Esophagus squamous epithelium (tissue), 5 donors: ENCODE data around the gene CDYL. TPM values are rescaled to one million over a fixed set of nuclear protein-coding genes. Genes with fewer than 3 reads are reported as not detected.
A peak's percentile ranks its signal among the peaks of the same experiment; 100 is the strongest.

Source experiments
- DNase-seq: peaks from one replicate; lab custom pipeline; 2025; lab: John Stamatoyannopoulos, UW
- H3K27ac ChIP-seq, 4 donors: fragments of 200-600 bp; sonication (generic); one replicate each; pipeline ENCODE4 v1.5.1; 2016 to 2019; ENCODE audit warnings: mild to moderate bottlenecking in 1 of 4
- H3K27me3 ChIP-seq, 4 donors: fragments of 200-600 bp; sonication (generic); 1 replicate in 3 of 4; 2 replicates in 1 of 4; pipeline versions ENCODE4 v1.5.1 to v1.6.0; 2017 to 2021; ENCODE audit warnings: antibody characterized with exemption in 1 of 4
- H3K36me3 ChIP-seq, 3 donors: fragments of 200-600 bp; sonication (generic); one replicate each; pipeline ENCODE4 v1.5.1; 2016 to 2019
- H3K4me1 ChIP-seq, 3 donors: fragments of 200-600 bp; sonication (generic); one replicate each; pipeline ENCODE4 v1.5.1; 2017 to 2019
- H3K4me3 ChIP-seq, 4 donors: fragments of 200-600 bp; sonication (generic); 1 replicate in 3 of 4; 2 replicates in 1 of 4; pipeline ENCODE4 v1.5.1; 2016 to 2019; ENCODE audit warnings: mild to moderate bottlenecking in 2 of 4, moderate library complexity in 1 of 4
- H3K9me3 ChIP-seq, 3 donors: fragments of 200-600 bp; sonication (generic); one replicate each; pipeline ENCODE4 v1.5.1; 2016 to 2019
- CTCF ChIP-seq, 6 experiments: fragments of 450-650 bp in 4 of 6; fragments of 200-600 bp in 2 of 6; sonication (generic) in 2 of 6; IDR thresholded peaks; one replicate each; pipeline ENCODE4 v1.5.1; 2016 to 2019; ENCODE audit warnings: antibody characterized with exemption in 6 of 6, mild to moderate bottlenecking in 4 of 6, moderate library complexity in 4 of 6
- POLR2A ChIP-seq, 4 donors: fragments of 450-650 bp; IDR thresholded peaks; one replicate each; pipeline ENCODE4 v1.6.1; 2017; ENCODE audit warnings: antibody characterized with exemption in 4 of 4, mild to moderate bottlenecking in 4 of 4, moderate library complexity in 3 of 4
- WGBS, 2 donors: methylation state at CpG; one replicate each; pipeline ENCODE4 v1.1.5; 2018; 5-methylcytosine and 5-hydroxymethylcytosine counted together
- intact Hi-C: fragments of 100-400 bp; cut with DNase I; formaldehyde crosslinking; loops from one replicate; pipeline ENCODE4 v1.15.0; 2022
- total RNA-seq, 4 donors: library from RNA; depleted of rRNA; stranded (reverse); fragments of >200 nt; gene quantifications; one replicate each; pipeline ENCODE4 v1.1.0, GENCODE V29; 2016
- donor health status: DM: yes; HTN: yes; CAD: no.

Gene CDYL
- 10 to 100 TPM; 15.2 to 43.5 (median 19.6) TPM for total RNA-seq

DNA sequence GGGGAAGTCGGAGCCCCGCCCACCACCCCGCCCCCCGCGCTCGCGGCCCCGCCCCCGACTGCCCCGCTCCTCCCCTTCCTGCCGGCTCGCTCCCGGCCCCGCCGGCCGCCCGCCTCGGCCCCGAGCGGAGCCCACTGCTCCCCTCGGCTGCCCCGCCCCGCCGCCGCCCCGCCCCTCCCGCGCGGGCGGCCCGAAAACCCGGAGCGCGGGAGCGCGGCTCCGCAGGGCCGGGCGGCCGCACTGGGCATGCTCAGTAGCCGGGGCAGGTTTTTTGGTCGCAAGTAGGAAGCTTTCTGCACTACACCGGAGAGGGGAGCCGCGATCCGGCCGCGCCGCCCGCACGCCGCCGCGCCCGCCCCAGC lies at the start of gene CDYL:
TSS of gene CDYL (plus strand) at position 274 of the 362 bp plus-strand sequence. CDS start 380 bp downstream, outside the sequence.
- H3K4me1 ChIP-seq: peaks cover 0 to 37% (median 8%) of the 10 kb centered on the region in 3 donors
- H3K4me3 ChIP-seq: peak within 1 kb of the TSS; percentile 67 to 90 (median 79)
- TF ChIP-seq CTCF (IDR thresholded peaks at IDR 0.05) (no peak), POLR2A (IDR thresholded peaks at IDR 0.05) (peak in 2 of 4 donors; percentile 31 to 60)
- peak; percentile 22 for DNase-seq
- no CpG with 5 or more reads among the region's 55 CpGs for WGBS, 2 donors
- no peaks in the 10 kb centered on the region for H3K27me3 ChIP-seq
- H3K27ac ChIP-seq: peak within 1 kb of the TSS; percentile 83 to 97 (median 93)
- H3K9me3 ChIP-seq: no peaks in the 10 kb centered on the region
- H3K36me3 ChIP-seq: no peaks in the 10 kb centered on the region
- intact Hi-C loops: loop anchor here (10.0 kb wide), 2 partner anchors 249 to 411 kb away; no protein-coding TSS in a partner anchor

DNA sequence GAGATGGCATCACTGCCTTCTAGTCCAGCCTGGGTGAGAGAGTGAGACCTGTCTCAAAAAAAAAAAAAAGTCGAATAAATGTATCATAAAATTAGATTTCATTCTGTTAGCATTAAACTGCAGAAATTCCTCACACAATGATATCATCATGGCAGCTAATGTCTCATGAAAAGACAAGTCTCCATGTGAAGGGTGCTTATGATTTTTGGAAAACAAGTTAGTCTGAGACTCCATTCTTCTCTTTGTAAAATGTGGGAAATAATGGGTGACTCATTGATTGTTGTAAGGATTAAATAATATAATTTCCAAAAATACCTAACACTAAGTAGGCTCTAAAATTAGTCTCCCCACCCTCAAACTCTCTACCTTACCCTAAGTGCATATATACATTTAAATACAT lies 49.6 kb upstream of the CDYL start:
- Histone ChIP-seq H3K27ac (no peak overlapping the region), H3K36me3 (no peaks in the 10 kb centered on the region), H3K4me3 (no peak overlapping the region), H3K9me3 (no peaks in the 10 kb centered on the region), H3K27me3 (peaks cover 0 to 10% (median 0%) of the 10 kb centered on the region in 4 donors), H3K4me1 (no peaks in the 10 kb centered on the region)
- intact Hi-C loops: no loop called here
- TF ChIP-seq CTCF (IDR thresholded peaks at IDR 0.05): no peak
- no peak for TF ChIP-seq POLR2A (IDR thresholded peaks at IDR 0.05)
- no peak for DNase-seq
- 69 to 75% methylated on average over 1 of the region's 1 CpG for WGBS, 2 donors

DNA sequence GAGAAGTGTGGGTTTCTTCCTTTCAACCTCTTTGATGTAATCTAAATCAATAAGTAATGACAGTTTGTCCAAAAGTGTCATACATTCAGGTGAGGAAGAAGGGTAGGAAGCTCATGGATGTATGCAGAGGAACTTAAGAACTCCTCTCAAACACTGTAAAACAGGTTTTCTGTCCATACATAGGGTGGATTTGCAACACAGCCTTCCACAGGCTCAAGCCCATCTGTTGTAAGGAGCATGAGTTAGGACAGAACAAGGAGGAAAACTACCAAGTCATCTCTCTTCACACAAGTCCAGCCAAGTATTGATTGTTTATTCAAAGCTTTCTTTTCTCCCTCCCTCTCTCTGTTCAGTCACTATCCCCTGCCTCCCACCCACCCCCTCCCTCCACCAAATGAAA lies 49.0 kb upstream of the CDYL start:
- no peaks in the 10 kb centered on the region for H3K4me1 ChIP-seq
- intact Hi-C loops: no loop called here

GRCh38 chr6:4727671-4728435 lies 48.4 kb upstream of the CDYL start:
- no peak for TF ChIP-seq CTCF (IDR thresholded peaks at IDR 0.05)
- no peak for TF ChIP-seq POLR2A (IDR thresholded peaks at IDR 0.05)
- WGBS, 2 donors: 43 to 46% methylated on average over 8 of the region's 8 CpGs
- Histone ChIP-seq H3K4me1 (peaks cover 0 to 5% (median 4%) of the 10 kb centered on the region in 3 donors), H3K36me3 (no peaks in the 10 kb centered on the region), H3K4me3 (no peak overlapping the region), H3K9me3 (no peaks in the 10 kb centered on the region), H3K27ac (no peak overlapping the region), H3K27me3 (peaks cover 0 to 10% (median 0%) of the 10 kb centered on the region in 4 donors)
- intact Hi-C loops: no loop called here
- no peak for DNase-seq

More for the DNA sequence above, 49.0 kb upstream of the CDYL start:
- no peaks in the 10 kb centered on the region for H3K36me3 ChIP-seq
- DNase-seq: no peak
- H3K4me3 ChIP-seq: no peak overlapping the region
- H3K9me3 ChIP-seq: no peaks in the 10 kb centered on the region
- TF ChIP-seq POLR2A (IDR thresholded peaks at IDR 0.05): no peak
- TF ChIP-seq CTCF (IDR thresholded peaks at IDR 0.05): no peak
- H3K27ac ChIP-seq: no peak overlapping the region
- H3K27me3 ChIP-seq: peaks cover 0 to 10% (median 0%) of the 10 kb centered on the region in 4 donors

- Histone ChIP-seq H3K4me1 (peaks cover 0 to 9% (median 7%) of the 10 kb centered on the region in 3 donors), H3K27ac (no peak overlapping the region), H3K4me3 (no peak overlapping the region), H3K9me3 (no peaks in the 10 kb centered on the region), H3K27me3 (peaks cover 0 to 8% (median 0%) of the 10 kb centered on the region in 4 donors), H3K36me3 (no peaks in the 10 kb centered on the region)
- 87 to 96% methylated on average over 3 to 4 of the region's 4 CpGs for WGBS, 2 donors
- TF ChIP-seq CTCF (IDR thresholded peaks at IDR 0.05) (no peak), POLR2A (IDR thresholded peaks at IDR 0.05) (no peak)
- intact Hi-C loops: no loop called here
- no peak for DNase-seq
Observed at GRCh38 chr6:4728436-4728769, 47.8 kb upstream of the CDYL start.
